Spleen (tissue), 7 donors: ENCODE data around the gene BOLA1.

Experiments used
- POLR2A ChIP-seq, 3 donors: fragments of 450-650 bp; IDR thresholded peaks; one replicate each; pipeline ENCODE4 v1.5.1; 2017; ENCODE audit warnings: antibody characterized with exemption in 3 of 3, mild to moderate bottlenecking in 1 of 3
- TF ChIP-seq, protein P1 (sequence below), 11 experiments: fragments of 200-600 bp in 7 of 11; fragments of 450-650 bp in 4 of 11; sonication (generic) in 4 of 11; IDR thresholded peaks in 8 of 11; conservative IDR thresholded peaks in 3 of 11; 1 replicate in 7 of 11; 2 replicates in 4 of 11; pipeline versions ENCODE4 v1.4.0 to v1.8.0; 2016 to 2021; ENCODE audit warnings: antibody characterized with exemption in 11 of 11, inconsistent platforms in 4 of 11, mild to moderate bottlenecking in 1 of 11
- donor health status: DM: no; HTN: no; CAD: no; lungs with moderate emphysema.
- donor health status: DM: no; HTN: no; CAD: no.
- donor health status: DM: no; HTN: no; CAD: no.

DNA sequence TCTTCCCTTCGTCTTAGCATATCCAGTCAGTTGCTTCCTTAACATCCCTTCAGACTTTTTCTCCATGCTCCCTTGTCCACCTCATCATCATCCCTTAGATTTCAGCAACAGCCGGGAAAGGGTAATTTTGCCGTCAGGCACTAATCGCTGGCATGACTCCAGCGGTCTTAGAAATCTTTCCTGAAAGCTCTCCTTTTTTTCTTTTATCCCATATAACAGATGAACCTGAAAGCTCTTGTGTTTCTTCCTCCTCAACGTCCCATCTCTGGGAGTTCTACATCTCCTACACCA, 10.4 kb upstream of the BOLA1 start:
- TF ChIP-seq, protein P1, sequence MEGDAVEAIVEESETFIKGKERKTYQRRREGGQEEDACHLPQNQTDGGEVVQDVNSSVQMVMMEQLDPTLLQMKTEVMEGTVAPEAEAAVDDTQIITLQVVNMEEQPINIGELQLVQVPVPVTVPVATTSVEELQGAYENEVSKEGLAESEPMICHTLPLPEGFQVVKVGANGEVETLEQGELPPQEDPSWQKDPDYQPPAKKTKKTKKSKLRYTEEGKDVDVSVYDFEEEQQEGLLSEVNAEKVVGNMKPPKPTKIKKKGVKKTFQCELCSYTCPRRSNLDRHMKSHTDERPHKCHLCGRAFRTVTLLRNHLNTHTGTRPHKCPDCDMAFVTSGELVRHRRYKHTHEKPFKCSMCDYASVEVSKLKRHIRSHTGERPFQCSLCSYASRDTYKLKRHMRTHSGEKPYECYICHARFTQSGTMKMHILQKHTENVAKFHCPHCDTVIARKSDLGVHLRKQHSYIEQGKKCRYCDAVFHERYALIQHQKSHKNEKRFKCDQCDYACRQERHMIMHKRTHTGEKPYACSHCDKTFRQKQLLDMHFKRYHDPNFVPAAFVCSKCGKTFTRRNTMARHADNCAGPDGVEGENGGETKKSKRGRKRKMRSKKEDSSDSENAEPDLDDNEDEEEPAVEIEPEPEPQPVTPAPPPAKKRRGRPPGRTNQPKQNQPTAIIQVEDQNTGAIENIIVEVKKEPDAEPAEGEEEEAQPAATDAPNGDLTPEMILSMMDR (IDR thresholded peaks at IDR 0.05 in 8 of 11, conservative IDR thresholded peaks at IDR 0.05 in 3 of 11) = no peak
- no peak for TF ChIP-seq POLR2A (IDR thresholded peaks at IDR 0.05)
